ENCODE measurements around the gene LMNA. TPM values are rescaled to one million over a fixed set of nuclear protein-coding genes. Genes with fewer than 3 reads are reported as not detected.
"Not testable (repeated sequence)": the region's sequence is repeated elsewhere in the genome, so short reads cannot be mapped to it uniquely, and the experiment has no call there.

The LMNA gene
- total and polyA plus RNA-seq, 10 of the 15 experiments (the other 5 are each of a cell fraction or from before 2014, with no cell fraction given) = 0.42 to 334 (median 81.1) TPM

GRCh38 chr1:156124557-156125483 is 10.3 kb downstream of the LMNA start (continued):
- TF ChIP-seq PAX5 (IDR thresholded peaks at IDR 0.05; ENCODE audit: borderline replicate concordance, low read depth, low read length) = 0 out of 2 replicates have a peak, but pooled peaks have one; percentile 17
- TF ChIP-seq ZNF687 (IDR thresholded peaks at IDR 0.05) = no peak
- peak; percentile 49; the same call in 1 of the 2 replicates for TF ChIP-seq RELB (IDR thresholded peaks at IDR 0.05; ENCODE audit: low read depth)
- TF ChIP-seq SPI1 (IDR thresholded peaks at IDR 0.05; ENCODE audit: borderline replicate concordance, insufficient read depth, low read depth, low read length) = peak; percentile 12; the same call in 1 of the 2 replicates
- TF ChIP-seq RAD51 (IDR thresholded peaks at IDR 0.05) = peak; percentile 77
- TF ChIP-seq TAF1 (IDR thresholded peaks at IDR 0.05; ENCODE audit: borderline replicate concordance, low read depth, low read length) = 0 out of 2 replicates have a peak, but pooled peaks have one; percentile 20
- 0 out of 2 replicates have a peak, but pooled peaks have one; percentile 10 for TF ChIP-seq SMARCA5 (IDR thresholded peaks at IDR 0.05)
- peak; percentile 56; the same call in 1 of the 2 replicates for TF ChIP-seq IRF5 (IDR thresholded peaks at IDR 0.05; ENCODE audit: borderline replicate concordance)
- peak; percentile 89 for TF ChIP-seq HDGF (IDR thresholded peaks at IDR 0.05)
- no peak for TF ChIP-seq MEF2A (IDR thresholded peaks at IDR 0.05; ENCODE audit: insufficient read depth, low read depth, low read length)

- H3K4me3 ChIP-seq; H3K9ac ChIP-seq (ENCODE audit: control insufficient read depth, insufficient read depth, low read length); H2AFZ ChIP-seq (ENCODE audit: control insufficient read depth, low read depth, low read length); H3K9me3 ChIP-seq (replicated peaks; ENCODE audit: control insufficient read depth, insufficient read depth, low read length); H3K36me3 ChIP-seq (ENCODE audit: control insufficient read depth in 2 of 2, insufficient read depth in 2 of 2, low read length in 1 of 2); FAIRE-seq; ATAC-seq; in situ Hi-C loops (cut with MboI); intact Hi-C loops (cut with micrococcal nuclease; ENCODE audit: unreplicated experiment); H4K20me1 ChIP-seq (ENCODE audit: control insufficient read depth, insufficient read depth); DNase-seq (ENCODE audit: low read depth, low spot score); H3K27me3 ChIP-seq (replicated peaks in 1 of 2; ENCODE audit: control insufficient read depth in 2 of 2, insufficient read depth in 2 of 2, low read length in 1 of 2); H3K4me2 ChIP-seq (ENCODE audit: control insufficient read depth, insufficient read depth): not testable (repeated sequence)
- CTCF ChIA-PET = interaction anchor here (0.7 to 25.7 kb wide), 5 partner anchors 12 to 59 kb away, joined by 3 to 1294 read pairs (median 60); partner anchors contain the start of gene LMNA
- SMC1A ChIA-PET (ENCODE audit: uncharacterized antibody, unreplicated experiment) = interaction anchor here (1.0 to 23.6 kb wide), 5 partner anchors 8 to 100 kb away, joined by 3 to 874 read pairs (median 42); partner anchors contain the start of genes LMNA and PMF1
- TSS peak; percentile 62 for BruUV-seq (replicated peaks)
- H3K27ac ChIP-seq (ENCODE audit: control insufficient read depth, insufficient read depth) = peak overlapping the region; percentile 94; the same call in 1 of the 2 replicates
- POLR2A ChIA-PET = interaction anchor here (0.6 to 7.0 kb wide), 5 partner anchors 8 to 148 kb away, joined by 4 to 89 read pairs (median 21); partner anchors contain the start of gene LMNA
- RAD21 ChIA-PET (ENCODE audit: unreplicated experiment) = interaction anchor here (0.6 to 22.2 kb wide), 5 partner anchors 10 to 212 kb away, joined by 3 to 695 read pairs (median 37); partner anchors contain the start of genes CCT3 and LMNA
- 95% methylated on average over 10 of the region's 10 CpGs for WGBS (ENCODE audit: insufficient coverage, insufficient replicate concordance, low lambda C conversion rate, missing lambda C conversion rate)
- peaks cover 77% of the 10 kb centered on the region for H3K4me1 ChIP-seq (ENCODE audit: control insufficient read depth, insufficient read depth, low read length)
- peaks cover 67% of the 10 kb centered on the region for H3K79me2 ChIP-seq (ENCODE audit: control insufficient read depth, insufficient read depth, low read length)
Measured at GRCh38 chr1:156125544-156125943, 11.0 kb downstream of the LMNA start.

Data from GM12878 (cell line).